Neural cell (in vitro differentiated cells): ENCODE data around the gene AP1S3. TPM values are rescaled to one million over a fixed set of nuclear protein-coding genes. Genes with fewer than 3 reads are reported as not detected.

Source experiments
- H2AFZ ChIP-seq: fragments of 200-600, 300-800 bp; sonication (generic), shearing (Covaris generic); 2 replicates; pipeline ENCODE4 v1.6.0; 2014; ENCODE audit warnings: low read depth, mild to moderate bottlenecking, antibody characterized with exemption, low read length, moderate library complexity
- H3F3A ChIP-seq: fragments of 200-600 bp; shearing (Covaris generic); 2 replicates; pipeline ENCODE4 v1.6.1; 2016; ENCODE audit warnings: mild to moderate bottlenecking, moderate library complexity, mixed read lengths, antibody characterized with exemption, low read length; ENCODE audit not compliant: insufficient read depth, poor library complexity, severe bottlenecking
- H3K27ac ChIP-seq: fragments of 200-600, 300-800 bp; sonication (generic), shearing (Covaris generic); 2 replicates; pipeline ENCODE4 v1.5.1; 2014; ENCODE audit warnings: mild to moderate bottlenecking, low read length, moderate library complexity
- H3K27me3 ChIP-seq: fragments of 300-800, 200-600 bp; sonication (generic), shearing (Covaris generic); 2 replicates; pipeline ENCODE4 v1.6.0; 2014; ENCODE audit warnings: mild to moderate bottlenecking, low read depth, low read length, moderate library complexity; ENCODE audit not compliant: insufficient read depth
- H3K36me3 ChIP-seq: fragments of 300-800, 200-600 bp; sonication (generic), shearing (Covaris generic); 2 replicates; pipeline ENCODE4 v1.5.1; 2014; ENCODE audit warnings: mild to moderate bottlenecking, antibody characterized with exemption, low read length, moderate library complexity; ENCODE audit not compliant: insufficient read depth
- H3K4me2 ChIP-seq: fragments of 300-800, 200-600 bp; sonication (generic), shearing (Covaris generic); 2 replicates; pipeline ENCODE4 v1.6.0; 2014; ENCODE audit warnings: mild to moderate bottlenecking, low read length
- H3K4me3 ChIP-seq: fragments of 300-800, 200-600 bp; sonication (generic), shearing (Covaris generic); 2 replicates; pipeline ENCODE4 v1.5.1; 2014; ENCODE audit warnings: mild to moderate bottlenecking, low read length, moderate library complexity
- H3K79me2 ChIP-seq: fragments of 200-600 bp; shearing (Covaris generic); replicated peaks from 2 replicates; pipeline ENCODE4 v1.6.0; 2014; ENCODE audit warnings: mild to moderate bottlenecking, low read length, moderate library complexity; ENCODE audit not compliant: insufficient read depth
- H3K9ac ChIP-seq: fragments of 300-800, 200-600 bp; sonication (generic), shearing (Covaris generic); 2 replicates; pipeline ENCODE4 v1.6.1; 2016; ENCODE audit warnings: mild to moderate bottlenecking, low read length, mixed read lengths
- H3K9me2 ChIP-seq: fragments of 200-600 bp; shearing (Covaris generic); 2 replicates; pipeline ENCODE4 v1.6.1; 2016; ENCODE audit warnings: mild to moderate bottlenecking, low read length, mixed read lengths; ENCODE audit not compliant: insufficient read depth
- H3K9me3 ChIP-seq: fragments of 200-600, 300-800 bp; sonication (generic), shearing (Covaris generic); 2 replicates; pipeline ENCODE4 v1.6.1; 2016; ENCODE audit warnings: mild to moderate bottlenecking, mixed run types, low read length, moderate library complexity, mixed read lengths
- H4K20me1 ChIP-seq: fragments of 200-600 bp; shearing (Covaris generic); 2 replicates; pipeline ENCODE4 v1.6.1; 2016; ENCODE audit warnings: mild to moderate bottlenecking, mixed run types; ENCODE audit not compliant: insufficient read depth
- EP300 ChIP-seq: fragments of 450-650 bp; conservative IDR thresholded peaks from 2 replicates; pipeline ENCODE4 v1.6.1; 2014; ENCODE audit warnings: antibody characterized with exemption, mild to moderate bottlenecking, moderate library complexity; ENCODE audit not compliant: poor library complexity, severe bottlenecking
- MXI1 ChIP-seq: fragments of 450-650 bp; conservative IDR thresholded peaks from 2 replicates; pipeline ENCODE4 v1.6.1; 2014; ENCODE audit warnings: antibody characterized with exemption, mild to moderate bottlenecking; ENCODE audit not compliant: poor library complexity, severe bottlenecking
- POLR2AphosphoS5 ChIP-seq: IDR thresholded peaks from 2 replicates; pipeline ENCODE4 v1.6.1; 2012
- RAD21 ChIP-seq: fragments of 450-650 bp; conservative IDR thresholded peaks from 2 replicates; pipeline ENCODE4 v1.6.1; 2014; ENCODE audit warnings: antibody characterized with exemption, mild to moderate bottlenecking, moderate library complexity
- SMC3 ChIP-seq: fragments of 450-650 bp; conservative IDR thresholded peaks from 2 replicates; pipeline ENCODE4 v1.6.1; 2014; ENCODE audit warnings: antibody characterized with exemption, mild to moderate bottlenecking, moderate library complexity; ENCODE audit not compliant: poor library complexity
- TAF1 ChIP-seq: IDR thresholded peaks from 2 replicates; pipeline ENCODE4 v1.6.1; 2012; ENCODE audit warnings: low read depth
- polyA plus RNA-seq: library from polyadenylated mRNA; depleted of rRNA; stranded (reverse); fragments of >200 nt; gene quantifications from 2 replicates; pipeline ENCODE4 v1.2.3, GENCODE V29; 2014
- TF ChIP-seq, protein P1 (sequence below): fragments of 450-650 bp; IDR thresholded peaks from 2 replicates; pipeline ENCODE4 v1.5.1; 2014; ENCODE audit warnings: antibody characterized with exemption, mild to moderate bottlenecking, moderate library complexity; ENCODE audit not compliant: poor library complexity, severe bottlenecking

Gene AP1S3
- polyA plus RNA-seq, 1 donor from 2014 or later, result 2.7 TPM

GRCh38 chr2:223772363-223772762, 65.0 kb downstream of the AP1S3 start:
- no peak overlapping the region for H3K4me2 ChIP-seq
- TF ChIP-seq EP300 (no peak), POLR2AphosphoS5 (no peak), RAD21 (no peak), TAF1 (no peak), SMC3 (no peak), MXI1 (no peak)
- TF ChIP-seq, protein P1, sequence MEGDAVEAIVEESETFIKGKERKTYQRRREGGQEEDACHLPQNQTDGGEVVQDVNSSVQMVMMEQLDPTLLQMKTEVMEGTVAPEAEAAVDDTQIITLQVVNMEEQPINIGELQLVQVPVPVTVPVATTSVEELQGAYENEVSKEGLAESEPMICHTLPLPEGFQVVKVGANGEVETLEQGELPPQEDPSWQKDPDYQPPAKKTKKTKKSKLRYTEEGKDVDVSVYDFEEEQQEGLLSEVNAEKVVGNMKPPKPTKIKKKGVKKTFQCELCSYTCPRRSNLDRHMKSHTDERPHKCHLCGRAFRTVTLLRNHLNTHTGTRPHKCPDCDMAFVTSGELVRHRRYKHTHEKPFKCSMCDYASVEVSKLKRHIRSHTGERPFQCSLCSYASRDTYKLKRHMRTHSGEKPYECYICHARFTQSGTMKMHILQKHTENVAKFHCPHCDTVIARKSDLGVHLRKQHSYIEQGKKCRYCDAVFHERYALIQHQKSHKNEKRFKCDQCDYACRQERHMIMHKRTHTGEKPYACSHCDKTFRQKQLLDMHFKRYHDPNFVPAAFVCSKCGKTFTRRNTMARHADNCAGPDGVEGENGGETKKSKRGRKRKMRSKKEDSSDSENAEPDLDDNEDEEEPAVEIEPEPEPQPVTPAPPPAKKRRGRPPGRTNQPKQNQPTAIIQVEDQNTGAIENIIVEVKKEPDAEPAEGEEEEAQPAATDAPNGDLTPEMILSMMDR, result no peak
- no peaks in the 10 kb centered on the region for H3K9me2 ChIP-seq

DNA sequence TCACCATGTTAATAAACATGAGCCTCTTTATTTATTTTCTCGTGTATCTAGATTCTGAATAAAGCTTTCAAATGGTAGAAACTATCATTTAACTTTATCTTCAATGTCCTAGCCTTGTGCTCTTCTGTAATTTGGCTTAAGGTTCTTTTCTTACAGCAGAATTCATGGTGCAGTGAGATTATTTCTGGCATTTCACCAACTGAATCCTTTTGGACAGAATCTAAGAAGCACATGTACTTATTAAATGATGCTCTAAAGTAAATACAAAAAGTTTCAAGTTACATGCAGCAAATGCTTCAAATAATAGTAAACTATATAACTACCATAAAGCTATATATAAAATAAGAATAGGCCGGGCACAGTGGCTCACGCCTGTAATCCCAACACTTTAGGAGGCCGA, 65.9 kb downstream of the AP1S3 start:
- H2AFZ ChIP-seq, result no peak overlapping the region
- H3K27ac ChIP-seq, result no peak overlapping the region
- no peaks in the 10 kb centered on the region for H3F3A ChIP-seq
- no peak overlapping the region for H3K9ac ChIP-seq
- no peak overlapping the region for H3K4me3 ChIP-seq
- no peaks in the 10 kb centered on the region for H4K20me1 ChIP-seq
- no peaks in the 10 kb centered on the region for H3K9me2 ChIP-seq
- no peaks in the 10 kb centered on the region for H3K9me3 ChIP-seq
- H3K4me2 ChIP-seq, result no peak overlapping the region
- no peaks in the 10 kb centered on the region for H3K79me2 ChIP-seq
- no peak for TF ChIP-seq MXI1
- no peaks in the 10 kb centered on the region for H3K36me3 ChIP-seq
- no peaks in the 10 kb centered on the region for H3K27me3 ChIP-seq

More at GRCh38 chr2:223772363-223772762, 65.0 kb downstream of the AP1S3 start:
- Histone ChIP-seq H3K79me2 (no peaks in the 10 kb centered on the region), H3K36me3 (no peaks in the 10 kb centered on the region), H3K27me3 (no peaks in the 10 kb centered on the region), H3K9me3 (no peaks in the 10 kb centered on the region), H3K9ac (no peak overlapping the region), H3K27ac (no peak overlapping the region), H3K4me3 (no peak overlapping the region), H4K20me1 (no peaks in the 10 kb centered on the region), H3F3A (no peaks in the 10 kb centered on the region), H2AFZ (no peak overlapping the region)

- no peaks in the 10 kb centered on the region for H4K20me1 ChIP-seq
- no peak overlapping the region for H3K4me3 ChIP-seq
- H3K27me3 ChIP-seq, result no peaks in the 10 kb centered on the region
- no peak for TF ChIP-seq SMC3
- H3K27ac ChIP-seq, result no peak overlapping the region
- H3K36me3 ChIP-seq, result no peaks in the 10 kb centered on the region
- no peaks in the 10 kb centered on the region for H3K9me2 ChIP-seq
- no peak overlapping the region for H3K4me2 ChIP-seq
- H3F3A ChIP-seq, result no peaks in the 10 kb centered on the region
- H3K79me2 ChIP-seq, result no peaks in the 10 kb centered on the region
- H2AFZ ChIP-seq, result no peak overlapping the region
- no peaks in the 10 kb centered on the region for H3K9me3 ChIP-seq
- no peak overlapping the region for H3K9ac ChIP-seq
These were observed 69.2 kb downstream of the AP1S3 start for GRCh38 chr2:223768179-223768578.

DNA sequence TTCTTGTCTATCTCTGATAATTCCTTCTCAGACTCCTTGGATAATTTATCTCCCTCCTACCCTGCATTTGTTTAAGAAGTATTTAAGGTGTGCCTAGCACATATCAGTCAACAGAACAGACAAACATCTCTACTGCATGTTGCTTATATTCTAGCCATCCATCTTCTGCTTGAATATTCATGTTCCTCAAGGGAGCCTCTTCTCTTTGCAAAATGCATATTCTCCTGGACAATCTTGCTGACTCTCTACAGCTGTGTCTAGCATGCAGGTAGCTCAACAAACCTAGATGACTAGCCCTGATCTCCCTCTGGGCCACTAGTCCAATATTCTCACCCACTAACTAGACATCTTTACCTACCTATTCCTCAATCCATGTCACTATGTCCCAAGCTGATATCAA, 70.0 kb downstream of the AP1S3 start:
- Histone ChIP-seq H3K9me2 (no peaks in the 10 kb centered on the region), H2AFZ (no peak overlapping the region), H4K20me1 (no peaks in the 10 kb centered on the region), H3K36me3 (no peaks in the 10 kb centered on the region), H3K9ac (no peak overlapping the region), H3K4me3 (no peak overlapping the region), H3K4me2 (no peak overlapping the region), H3K79me2 (no peaks in the 10 kb centered on the region), H3K27me3 (no peaks in the 10 kb centered on the region), H3F3A (no peaks in the 10 kb centered on the region), H3K27ac (no peak overlapping the region), H3K9me3 (no peaks in the 10 kb centered on the region)
- TF ChIP-seq EP300, result no peak
